Esophagus squamous epithelium (tissue), 4 donors: Measurements from ENCODE around the gene NMNAT2.

ENCODE experiments used
- CTCF ChIP-seq, 6 experiments: fragments of 450-650 bp in 4 of 6; fragments of 200-600 bp in 2 of 6; sonication (generic) in 2 of 6; IDR thresholded peaks; one replicate each; pipeline ENCODE4 v1.5.1; 2016 to 2019; ENCODE audit warnings: antibody characterized with exemption in 6 of 6, mild to moderate bottlenecking in 4 of 6, moderate library complexity in 4 of 6
- POLR2A ChIP-seq, 4 donors: fragments of 450-650 bp; IDR thresholded peaks; one replicate each; pipeline ENCODE4 v1.6.1; 2017; ENCODE audit warnings: antibody characterized with exemption in 4 of 4, mild to moderate bottlenecking in 4 of 4, moderate library complexity in 3 of 4

GRCh38 chr1:183444243-183444642, 26.1 kb upstream of the NMNAT2 start:
- TF ChIP-seq CTCF (IDR thresholded peaks at IDR 0.05): no peak
- TF ChIP-seq POLR2A (IDR thresholded peaks at IDR 0.05): no peak
